Endothelial cell of umbilical vein (primary cell): ENCODE measurements around the gene STARD13. TPM values are rescaled to one million over a fixed set of nuclear protein-coding genes. Genes with fewer than 3 reads are reported as not detected.
A peak's percentile ranks its signal among the peaks of the same experiment; 100 is the strongest.

Experiments used
- BruUV-seq: library from RNA; stranded (reverse); fragments of 400-500 nt; replicated peaks from 2 replicates; lab custom pipeline; 2021; lab: Mats Ljungman, UMichigan
- CTCF ChIA-PET: fragments of 300-600, 350-600 bp; sonication (Branson Sonifier 250); formaldehyde crosslinking; loops from one replicate; lab custom pipeline; 2021; ENCODE audit warnings: antibody characterized with exemption, inconsistent platforms; lab: Charles Lee
- POLR2A ChIA-PET: fragments of 300-600, 350-600 bp; sonication (Branson Sonifier 250); formaldehyde crosslinking; loops from one replicate; lab custom pipeline; 2021; ENCODE audit warnings: antibody characterized with exemption, inconsistent platforms; lab: Charles Lee
- DNase-seq: peaks from one replicate; pipeline ENCODE4 v3.0.0-alpha.2; 2011; ENCODE audit warnings: low read depth, low spot score
- FAIRE-seq: peaks from 2 replicates; lab custom pipeline; 2011; peaks lifted over from hg19 to GRCh38; lab: Jason Lieb, UNC
- H2AFZ ChIP-seq: 2 replicates; pipeline ENCODE4 v1.6.0; 2012; ENCODE audit warnings: low read depth, low read length, control low read depth, inconsistent platforms
- H3K27ac ChIP-seq: 2 replicates; pipeline ENCODE4 v1.5.1; 2011; ENCODE audit warnings: low read depth, mild to moderate bottlenecking, control low read depth, low read length, moderate library complexity; ENCODE audit not compliant: insufficient read depth
- H3K27me3 ChIP-seq, 2 experiments: 2 replicates each; pipeline versions ENCODE4 v1.6.0 to v1.6.1; 2011; ENCODE audit warnings: low read length in 2 of 2, mixed read lengths in 1 of 2; ENCODE audit not compliant: control insufficient read depth in 2 of 2, insufficient read depth in 2 of 2
- H3K36me3 ChIP-seq, 2 experiments: 2 replicates in 1 of 2; 3 replicates in 1 of 2; pipeline ENCODE4 v1.5.1; 2011; ENCODE audit warnings: low read length in 2 of 2, mild to moderate bottlenecking in 1 of 2, moderate library complexity in 1 of 2; ENCODE audit not compliant: control insufficient read depth in 2 of 2, insufficient read depth in 2 of 2; ENCODE audit errors: extremely low read depth in 1 of 2
- H3K4me1 ChIP-seq: 3 replicates; pipeline ENCODE4 v1.5.1; 2011; ENCODE audit warnings: mild to moderate bottlenecking, low read length; ENCODE audit not compliant: control insufficient read depth, insufficient read depth; ENCODE audit errors: extremely low read depth
- H3K4me2 ChIP-seq: 2 replicates; pipeline ENCODE4 v1.6.1; 2011; ENCODE audit warnings: low read length, control low read depth, mixed read lengths; ENCODE audit not compliant: insufficient read depth
- H3K4me3 ChIP-seq, 3 experiments: fragments of 200-600 bp in 1 of 3; sonication (generic), shearing (Covaris generic) in 1 of 3; replicated peaks in 1 of 3; 2 replicates each; pipeline ENCODE4 v1.5.1; 2011 to 2016; ENCODE audit warnings: control low read depth in 3 of 3, low read length in 3 of 3, mild to moderate bottlenecking in 2 of 3, inconsistent platforms in 1 of 3, low read depth in 1 of 3, moderate library complexity in 1 of 3; ENCODE audit not compliant: insufficient read depth in 1 of 3
- H3K79me2 ChIP-seq: 2 replicates; pipeline ENCODE4 v1.6.0; 2012; ENCODE audit warnings: low read length, inconsistent platforms; ENCODE audit not compliant: control insufficient read depth, insufficient read depth
- H3K9ac ChIP-seq: replicated peaks from 2 replicates; pipeline ENCODE3; 2011; ENCODE audit warnings: low read length, control low read depth; ENCODE audit not compliant: insufficient read depth; ENCODE audit errors: extremely low read depth
- H3K9me1 ChIP-seq: replicated peaks from 3 replicates; pipeline ENCODE4 v1.6.0; 2011; ENCODE audit warnings: mild to moderate bottlenecking, low read length; ENCODE audit not compliant: control insufficient read depth, insufficient read depth; ENCODE audit errors: extremely low read depth
- H3K9me3 ChIP-seq: replicated peaks from 2 replicates; pipeline ENCODE4 v1.5.1; 2012; ENCODE audit warnings: low read length, inconsistent platforms; ENCODE audit not compliant: control insufficient read depth, insufficient read depth
- H4K20me1 ChIP-seq: replicated peaks from 2 replicates; pipeline ENCODE3; 2011; ENCODE audit warnings: mild to moderate bottlenecking, low read length; ENCODE audit not compliant: control insufficient read depth, insufficient read depth; ENCODE audit errors: extremely low read depth
- CTCF ChIP-seq, 2 donors: IDR thresholded peaks; 1 replicate in 1 of 2; 2 replicates in 1 of 2; pipeline ENCODE4 v1.5.1; 2011; ENCODE audit warnings: low read length in 2 of 2, mild to moderate bottlenecking in 2 of 2, moderate library complexity in 2 of 2, control low read depth in 1 of 2, inconsistent platforms in 1 of 2, low read depth in 1 of 2; ENCODE audit not compliant: insufficient read depth in 1 of 2; ENCODE audit errors: extremely low read depth in 1 of 2
- MAX ChIP-seq: IDR thresholded peaks from 2 replicates; pipeline ENCODE4 v1.6.1; 2011; ENCODE audit not compliant: insufficient read depth, insufficient read length
- dilution Hi-C: fragments of 300-500 bp; cut with MboI; formaldehyde crosslinking; loops from one replicate; pipeline ENCODE4 v1.15.0; 2019; ENCODE audit warnings: low sequenced_read_pairs; ENCODE audit not compliant: extremely low pct_ligation_motif_present
- intact Hi-C: fragments of 100-400 bp; cut with micrococcal nuclease; formaldehyde crosslinking; loops from one replicate; pipeline ENCODE4 v1.10.0; 2022
- polyA plus RNA-seq, 4 experiments: library from polyadenylated mRNA; depleted of rRNA in 3 of 4; stranded (reverse) in 3 of 4; unstranded in 1 of 4; fragments of >200 nt; gene quantifications; 2 replicates each; pipeline versions ENCODE4 v1.2.1 to v1.2.3, GENCODE V29; 2011 to 2012; ENCODE audit warnings: missing spikeins in 1 of 4
- total RNA-seq: library from RNA; stranded (reverse); gene quantifications from 2 replicates; pipeline ENCODE4 v1.2.3, GENCODE V29; 2021

Gene STARD13
- total and polyA plus RNA-seq, 2 donors (not counting 3 experiments of a cell fraction or from before 2014, with no cell fraction given), result 11.0 to 47.7 TPM

- peak overlapping the region; percentile 48 for H2AFZ ChIP-seq
- H3K4me2 ChIP-seq, result no peak overlapping the region
- no peaks in the 10 kb centered on the region for H3K36me3 ChIP-seq
- DNase-seq, result peak; percentile 45
- intact Hi-C loops (no loop called here), dilution Hi-C loops (no loop called here)
- H3K27ac ChIP-seq, result no peak overlapping the region
- CTCF ChIA-PET, result interaction anchor here (0.6 to 4.3 kb wide), 21 partner anchors 9 to 1147 kb away, joined by 3 to 30 read pairs (median 5); no protein-coding TSS in a partner anchor
- H3K4me1 ChIP-seq, result no peaks in the 10 kb centered on the region
- POLR2A ChIA-PET, result no interaction called here
- no peaks in the 10 kb centered on the region for H3K79me2 ChIP-seq
- peak; percentile 74 for FAIRE-seq
- no peaks in the 10 kb centered on the region for H3K9me3 ChIP-seq
- peaks cover 2 to 9% of the 10 kb centered on the region in 2 experiments for H3K27me3 ChIP-seq
- no peaks in the 10 kb centered on the region for H4K20me1 ChIP-seq
- no peak overlapping the region for H3K9ac ChIP-seq
- TF ChIP-seq MAX, result no peak
- peak; percentile 24 to 48 for TF ChIP-seq CTCF (IDR thresholded peaks at IDR 0.05; ENCODE audit: extremely low read depth in 1 of 2, insufficient read depth in 1 of 2, low read depth in 1 of 2, low read length in 2 of 2)
- no peaks in the 10 kb centered on the region for H3K9me1 ChIP-seq
- no TSS peak for BruUV-seq
- H3K4me3 ChIP-seq, result no peak overlapping the region
Measured at GRCh38 chr13:33057019-33057780, 228.4 kb downstream of the STARD13 start.
